NCI-H748 treated with DMSO at 0.1 percent for 48 hours (cell line): Measurements from ENCODE around the gene ZBTB42.

Experiments used
- DNase-seq: peaks from one replicate; lab custom pipeline; 2025; lab: John Stamatoyannopoulos, UW

ZBTB42 gene

DNA sequence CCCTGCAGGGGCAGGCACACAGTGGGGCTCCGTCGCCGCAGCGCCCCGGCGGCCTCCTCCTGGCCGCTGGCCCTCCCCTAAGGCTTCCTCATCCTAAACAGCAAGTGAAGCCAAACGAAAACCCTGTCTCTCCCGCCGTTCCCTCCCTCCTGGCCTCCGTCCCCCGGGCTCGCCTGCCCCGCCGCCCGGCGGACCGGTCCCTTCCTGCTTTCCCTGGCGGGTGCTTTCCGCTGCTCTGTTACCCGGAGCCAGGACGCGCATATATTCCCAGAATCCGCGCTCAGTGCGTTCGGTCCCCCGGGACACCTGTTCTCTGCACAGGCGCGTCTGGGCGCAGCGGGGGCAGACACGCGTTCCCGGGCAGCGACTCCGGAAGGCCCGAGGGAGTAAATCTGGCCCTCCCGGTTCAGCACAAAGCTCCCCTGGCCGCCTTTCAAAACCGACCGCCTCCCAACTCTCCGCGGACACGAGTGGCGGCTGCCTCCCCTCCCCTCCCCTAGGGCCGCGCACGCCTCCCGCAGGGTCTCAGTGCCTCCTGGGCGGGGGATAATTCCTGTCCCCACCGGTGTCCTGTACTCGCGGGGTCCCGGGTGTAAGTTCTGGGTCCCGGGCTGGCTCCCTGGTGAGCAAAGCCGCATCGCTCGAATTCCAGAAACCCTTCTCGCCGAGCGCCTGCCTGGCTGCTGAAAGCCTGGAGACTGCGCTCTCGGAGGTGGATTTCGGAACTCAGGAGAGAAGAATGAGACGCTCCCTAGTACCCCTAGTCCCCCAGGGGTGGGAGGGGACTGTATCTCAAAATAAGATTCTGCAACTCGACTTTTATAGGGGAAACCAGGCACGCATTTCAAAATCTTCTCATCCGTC is 42.8 kb downstream of the ZBTB42 start:
- DNase-seq = no peak

DNA sequence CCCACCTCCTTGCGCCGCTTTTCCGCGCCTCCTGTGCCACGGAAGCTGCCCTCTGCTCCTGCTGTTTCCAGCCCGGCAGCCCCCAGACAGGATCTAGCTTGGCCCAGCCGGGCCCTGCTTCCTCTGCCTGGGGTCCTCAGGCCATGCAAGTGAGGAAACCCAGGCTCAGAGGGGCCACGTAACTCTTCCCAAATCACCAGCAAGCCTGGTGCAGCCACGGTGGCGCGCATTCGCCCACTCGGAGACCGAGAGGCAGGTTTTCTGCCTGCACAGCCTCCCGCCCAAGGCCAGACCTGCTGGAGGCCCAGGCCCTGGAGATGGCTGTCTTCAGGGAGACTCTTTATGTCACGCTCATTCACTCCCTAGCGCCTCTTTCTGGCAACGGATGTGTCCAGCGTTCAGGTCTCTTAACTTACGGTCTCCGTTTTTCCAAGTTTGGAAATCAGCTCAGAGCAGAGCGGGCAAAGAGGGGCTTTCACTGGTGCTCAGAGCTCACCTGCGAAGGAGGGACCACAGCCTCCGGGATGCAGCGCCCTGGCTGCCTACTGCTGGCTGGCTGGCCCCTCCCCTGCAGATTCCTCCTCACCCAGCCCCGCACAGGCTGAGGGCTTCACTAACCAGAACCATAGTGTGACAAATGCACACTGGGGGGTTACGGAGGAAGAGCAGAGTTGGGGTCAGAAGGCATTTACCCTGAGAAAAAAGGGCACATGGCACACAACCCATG is 43.6 kb downstream of the ZBTB42 start:
- DNase-seq = no peak

GRCh38 chr14:104845033-104845666 is 44.2 kb downstream of the ZBTB42 start:
- DNase-seq = no peak

DNA sequence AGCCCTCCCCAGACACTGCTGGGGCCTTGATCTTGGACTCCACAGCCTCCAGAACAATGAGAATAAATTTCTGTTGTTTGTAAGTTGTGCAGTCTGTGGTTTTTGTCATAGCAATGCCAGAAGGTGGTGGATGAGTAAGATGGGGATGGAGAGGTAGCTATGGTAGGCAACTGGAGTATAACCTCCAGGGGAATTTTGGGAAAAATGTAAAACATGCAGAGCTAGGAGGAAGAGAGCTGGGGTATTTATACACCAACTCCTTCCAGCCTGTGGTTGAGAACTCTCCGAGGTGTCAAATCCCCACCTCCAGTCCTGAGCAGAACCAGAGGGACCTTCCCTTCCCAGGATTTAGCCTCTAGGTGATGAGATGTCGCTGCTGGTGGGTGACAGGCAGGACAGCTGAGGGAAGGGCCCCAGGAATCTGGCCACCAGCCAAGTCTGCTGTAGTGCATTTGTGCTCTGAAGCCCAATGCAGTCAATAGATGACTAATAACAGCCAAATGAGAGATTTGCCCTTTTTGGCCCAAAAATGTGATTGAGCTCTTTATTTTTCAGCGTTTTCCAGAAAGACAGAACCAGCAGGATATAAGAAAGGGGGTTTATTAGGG is 45.0 kb downstream of the ZBTB42 start:
- no peak for DNase-seq

DNA sequence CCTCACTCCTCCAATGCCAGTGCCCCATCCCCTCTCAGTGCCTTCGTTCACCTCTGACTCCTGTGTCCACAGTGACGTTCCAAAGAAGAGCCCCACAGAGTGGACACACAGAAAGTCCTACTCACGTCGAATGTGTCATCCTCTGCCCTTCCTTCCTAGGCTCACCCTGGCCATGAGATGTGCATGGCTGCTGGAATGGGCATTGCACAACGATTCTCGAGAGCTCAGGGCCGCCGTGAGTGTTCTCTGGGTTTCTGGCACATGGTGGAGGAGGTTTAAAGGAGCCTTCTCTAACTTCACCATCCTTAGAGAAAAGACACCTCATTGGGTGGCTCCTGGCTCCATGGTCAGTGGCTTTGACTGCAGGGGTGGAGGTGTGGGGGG is 51.4 kb downstream of the ZBTB42 start:
- no peak for DNase-seq
